Endothelial cell of umbilical vein (primary cell): Measurements from ENCODE around the gene TTC29.

Experiments
- EZH2 ChIP-seq: IDR thresholded peaks from 2 replicates; pipeline ENCODE4 v1.6.1; 2012; ENCODE audit warnings: borderline replicate concordance, low read depth, mild to moderate bottlenecking, moderate library complexity, low read length, inconsistent platforms; ENCODE audit not compliant: severe bottlenecking
- JUN ChIP-seq: IDR thresholded peaks from 2 replicates; pipeline ENCODE4 v1.6.1; 2011; ENCODE audit warnings: borderline replicate concordance, low read depth; ENCODE audit not compliant: insufficient read length, insufficient read depth
- MYC ChIP-seq: IDR thresholded peaks from one replicate; pipeline ENCODE4 v1.6.1; 2011; ENCODE audit warnings: mild to moderate bottlenecking, low read depth, low read length
- POLR2A ChIP-seq: IDR thresholded peaks from 2 replicates; pipeline ENCODE4 v1.6.1; 2012; ENCODE audit warnings: low read depth, mild to moderate bottlenecking, control low read depth, low read length
- POLR2AphosphoS5 ChIP-seq: IDR thresholded peaks from 2 replicates; pipeline ENCODE4 v1.6.1; 2012; ENCODE audit warnings: low read depth, mild to moderate bottlenecking, control low read depth, low read length, moderate library complexity; ENCODE audit not compliant: insufficient read depth
- TF ChIP-seq, protein P1 (sequence below), 2 donors: IDR thresholded peaks; 1 replicate in 1 of 2; 2 replicates in 1 of 2; pipeline ENCODE4 v1.5.1; 2011; ENCODE audit warnings: low read length in 2 of 2, mild to moderate bottlenecking in 2 of 2, moderate library complexity in 2 of 2, control low read depth in 1 of 2, inconsistent platforms in 1 of 2, low read depth in 1 of 2; ENCODE audit not compliant: insufficient read depth in 1 of 2; ENCODE audit errors: extremely low read depth in 1 of 2

- TF ChIP-seq, protein P1, sequence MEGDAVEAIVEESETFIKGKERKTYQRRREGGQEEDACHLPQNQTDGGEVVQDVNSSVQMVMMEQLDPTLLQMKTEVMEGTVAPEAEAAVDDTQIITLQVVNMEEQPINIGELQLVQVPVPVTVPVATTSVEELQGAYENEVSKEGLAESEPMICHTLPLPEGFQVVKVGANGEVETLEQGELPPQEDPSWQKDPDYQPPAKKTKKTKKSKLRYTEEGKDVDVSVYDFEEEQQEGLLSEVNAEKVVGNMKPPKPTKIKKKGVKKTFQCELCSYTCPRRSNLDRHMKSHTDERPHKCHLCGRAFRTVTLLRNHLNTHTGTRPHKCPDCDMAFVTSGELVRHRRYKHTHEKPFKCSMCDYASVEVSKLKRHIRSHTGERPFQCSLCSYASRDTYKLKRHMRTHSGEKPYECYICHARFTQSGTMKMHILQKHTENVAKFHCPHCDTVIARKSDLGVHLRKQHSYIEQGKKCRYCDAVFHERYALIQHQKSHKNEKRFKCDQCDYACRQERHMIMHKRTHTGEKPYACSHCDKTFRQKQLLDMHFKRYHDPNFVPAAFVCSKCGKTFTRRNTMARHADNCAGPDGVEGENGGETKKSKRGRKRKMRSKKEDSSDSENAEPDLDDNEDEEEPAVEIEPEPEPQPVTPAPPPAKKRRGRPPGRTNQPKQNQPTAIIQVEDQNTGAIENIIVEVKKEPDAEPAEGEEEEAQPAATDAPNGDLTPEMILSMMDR (IDR thresholded peaks at IDR 0.05; ENCODE audit: extremely low read depth in 1 of 2, insufficient read depth in 1 of 2, low read depth in 1 of 2, low read length in 2 of 2) = no peak
- TF ChIP-seq EZH2 = no peak
- no peak for TF ChIP-seq POLR2A
- TF ChIP-seq POLR2AphosphoS5 = no peak
- TF ChIP-seq MYC = no peak
- no peak for TF ChIP-seq JUN
Measured at GRCh38 chr4:146932116-146932515, 13.5 kb downstream of the TTC29 start.
